C1 segment of cervical spinal cord (tissue), 14 donors: ENCODE measurements around the gene UNC119B.
A peak's percentile ranks its signal among the peaks of the same experiment; 100 is the strongest.
"Not testable (repeated sequence)": the region's sequence is repeated elsewhere in the genome, so short reads cannot be mapped to it uniquely, and the experiment has no call there.

Experiments used
- DNase-seq, 14 donors: peaks; one replicate each; lab custom pipeline; 2025; lab: John Stamatoyannopoulos, UW

The UNC119B gene

GRCh38 chr12:120710031-120710804, at the start of gene UNC119B:
Gene UNC119B, plus strand, starts transcription at chr12:120710458. Its CDS starts 17 bp downstream, at chr12:120710475.
- peak in 13 of 14 donors; percentile 13 to 78 (median 57) for DNase-seq

GRCh38 chr12:120661432-120661831, 48.8 kb upstream of the UNC119B start:
- DNase-seq: no peak

GRCh38 chr12:120662879-120663278, 47.4 kb upstream of the UNC119B start:
- DNase-seq: no peak

- no peak for DNase-seq
Measured at GRCh38 chr12:120663741-120664140, 46.5 kb upstream of the UNC119B start.

- no peak for DNase-seq
Measured at GRCh38 chr12:120666571-120667390, 43.5 kb upstream of the UNC119B start.

GRCh38 chr12:120668091-120668867, 42.0 kb upstream of the UNC119B start:
- DNase-seq: no peak

- no peak for DNase-seq
Measured at GRCh38 chr12:120668868-120669840, 41.1 kb upstream of the UNC119B start.

GRCh38 chr12:120670237-120670636, 40.0 kb upstream of the UNC119B start:
- not testable (repeated sequence) for DNase-seq

- no peak for DNase-seq
Measured at GRCh38 chr12:120670667-120671066, 39.6 kb upstream of the UNC119B start.

- no peak for DNase-seq
Measured at GRCh38 chr12:120674097-120674636, 36.1 kb upstream of the UNC119B start.

GRCh38 chr12:120677765-120678473, 32.3 kb upstream of the UNC119B start:
- DNase-seq: no peak

- DNase-seq: no peak
Measured at GRCh38 chr12:120678572-120678971, 31.7 kb upstream of the UNC119B start.

- no peak for DNase-seq
Measured at GRCh38 chr12:120680165-120680738, 30.0 kb upstream of the UNC119B start.

GRCh38 chr12:120684523-120684932, 25.7 kb upstream of the UNC119B start:
- DNase-seq: no peak

GRCh38 chr12:120685522-120685921, 24.7 kb upstream of the UNC119B start:
- DNase-seq: no peak

GRCh38 chr12:120686151-120686689, 24.0 kb upstream of the UNC119B start:
- peak; percentile 88 to 99 (median 97) for DNase-seq

GRCh38 chr12:120686690-120687577, 23.3 kb upstream of the UNC119B start, which contains the start of gene MLEC:
Gene MLEC, plus strand, starts transcription at chr12:120687149. Its CDS starts 148 bp downstream, at chr12:120687297.
- DNase-seq: peak; percentile 96 to 99 (median 99)
